Liver (tissue), 9 donors: ENCODE results near the gene XCR1. TPM values are rescaled to one million over a fixed set of nuclear protein-coding genes. Genes with fewer than 3 reads are reported as not detected.
"Not testable (repeated sequence)": the region's sequence is repeated elsewhere in the genome, so short reads cannot be mapped to it uniquely, and the experiment has no call there.

ENCODE experiments used
- DNase-seq: peaks from one replicate; pipeline ENCODE4 v3.0.0-alpha.2; 2017; ENCODE audit warnings: low spot score
- H3K27ac ChIP-seq, 2 donors: one replicate each; pipeline ENCODE4 v1.7.0; 2013; ENCODE audit warnings: inconsistent platforms in 2 of 2, low read length in 2 of 2, control low read depth in 1 of 2, low read depth in 1 of 2, mild to moderate bottlenecking in 1 of 2
- H3K27me3 ChIP-seq, 4 donors: one replicate each; pipeline versions ENCODE4 v1.6.1 to v1.7.0; 2013; ENCODE audit warnings: low read length in 3 of 4, inconsistent platforms in 1 of 4, mild to moderate bottlenecking in 1 of 4, moderate library complexity in 1 of 4; ENCODE audit not compliant: control insufficient read depth in 4 of 4, insufficient read depth in 4 of 4
- H3K36me3 ChIP-seq, 4 donors: one replicate each; pipeline versions ENCODE4 v1.6.1 to v1.7.0; 2013; ENCODE audit warnings: low read length in 3 of 4, mild to moderate bottlenecking in 3 of 4, low read depth in 1 of 4, moderate library complexity in 1 of 4; ENCODE audit not compliant: control insufficient read depth in 4 of 4, insufficient read depth in 3 of 4
- H3K4me1 ChIP-seq, 4 donors: one replicate each; pipeline versions ENCODE4 v1.6.1 to v1.7.0; 2013; ENCODE audit warnings: low read length in 3 of 4, mild to moderate bottlenecking in 3 of 4, moderate library complexity in 1 of 4; ENCODE audit not compliant: control insufficient read depth in 4 of 4, insufficient read depth in 4 of 4
- H3K4me3 ChIP-seq, 3 donors: one replicate each; pipeline versions ENCODE4 v1.6.1 to v1.7.0; 2013; ENCODE audit warnings: low read length in 3 of 3, control low read depth in 1 of 3, low read depth in 1 of 3, mild to moderate bottlenecking in 1 of 3
- H3K9ac ChIP-seq, 2 donors: one replicate each; pipeline ENCODE4 v1.7.0; 2013; ENCODE audit warnings: low read length in 2 of 2, mild to moderate bottlenecking in 2 of 2, moderate library complexity in 2 of 2, control low read depth in 1 of 2, low read depth in 1 of 2
- H3K9me3 ChIP-seq, 4 donors: one replicate each; pipeline versions ENCODE4 v1.6.1 to v1.7.0; 2013; ENCODE audit warnings: low read length in 3 of 4; ENCODE audit not compliant: control insufficient read depth in 4 of 4
- ATF3 ChIP-seq: IDR thresholded peaks from 2 replicates; pipeline ENCODE4 v1.6.1; 2016; ENCODE audit warnings: antibody characterized with exemption
- CTCF ChIP-seq: fragments of 150-350 bp; IDR thresholded peaks from 2 replicates; pipeline ENCODE4 v1.5.1; 2017; ENCODE audit warnings: improper control_type of control experiment, low read depth, low read length; ENCODE audit not compliant: missing input control
- EGR1 ChIP-seq, 2 donors: IDR thresholded peaks; 2 replicates each; pipeline ENCODE4 v1.6.1; 2016 to 2018; ENCODE audit warnings: antibody characterized with exemption in 2 of 2, low read depth in 2 of 2
- FOXA1 ChIP-seq: IDR thresholded peaks from 2 replicates; pipeline ENCODE4 v1.6.1; 2016; ENCODE audit warnings: antibody characterized with exemption
- FOXA2 ChIP-seq: IDR thresholded peaks from 2 replicates; pipeline ENCODE4 v1.6.1; 2016; ENCODE audit warnings: antibody characterized with exemption
- GABPA ChIP-seq, 2 donors: IDR thresholded peaks in 1 of 2; conservative IDR thresholded peaks in 1 of 2; 2 replicates each; pipeline ENCODE4 v1.6.1; 2016; ENCODE audit warnings: antibody characterized with exemption in 2 of 2, mild to moderate bottlenecking in 1 of 2, moderate library complexity in 1 of 2
- HNF4A ChIP-seq, 2 donors: conservative IDR thresholded peaks; 2 replicates each; pipeline ENCODE4 v1.6.1; 2016; ENCODE audit warnings: antibody characterized with exemption in 2 of 2, mild to moderate bottlenecking in 2 of 2
- HNF4G ChIP-seq: IDR thresholded peaks from 2 replicates; pipeline ENCODE4 v1.6.1; 2016; ENCODE audit warnings: antibody characterized with exemption
- JUND ChIP-seq, 2 donors: IDR thresholded peaks; 2 replicates each; pipeline ENCODE4 v1.6.1; 2016; ENCODE audit warnings: antibody characterized with exemption in 2 of 2
- NR2F2 ChIP-seq: IDR thresholded peaks from 2 replicates; pipeline ENCODE4 v1.6.1; 2016; ENCODE audit warnings: antibody characterized with exemption
- RAD21 ChIP-seq, 2 donors: IDR thresholded peaks; 2 replicates each; pipeline ENCODE4 v1.6.1; 2016; ENCODE audit warnings: antibody characterized with exemption in 2 of 2, mild to moderate bottlenecking in 2 of 2
- SP1 ChIP-seq: IDR thresholded peaks from 2 replicates; pipeline ENCODE4 v1.6.1; 2018; ENCODE audit warnings: antibody characterized with exemption, mild to moderate bottlenecking
- TAF1 ChIP-seq: conservative IDR thresholded peaks from 2 replicates; pipeline ENCODE4 v1.6.1; 2016; ENCODE audit warnings: antibody characterized with exemption, mild to moderate bottlenecking
- YY1 ChIP-seq: IDR thresholded peaks from 2 replicates; pipeline ENCODE4 v1.6.1; 2016; ENCODE audit warnings: antibody characterized with exemption, mild to moderate bottlenecking
- ZBTB33 ChIP-seq: IDR thresholded peaks from 2 replicates; pipeline ENCODE4 v1.6.1; 2016; ENCODE audit warnings: antibody characterized with exemption
- WGBS: extraction: QIAGEN DNeasy Blood & Tissue Kit; methylation state at CpG from one replicate; pipeline ENCODE4 v1.1.7; 2013; 5-methylcytosine and 5-hydroxymethylcytosine counted together
- polyA plus RNA-seq, 2 donors: library from polyadenylated mRNA; stranded (reverse) in 1 of 2; unstranded in 1 of 2; fragments of 200-250 nt in 1 of 2; fragments of >200 nt in 1 of 2; fragmentation: Nextera tagmentation in 1 of 2; extraction: Ambion mirVana in 1 of 2; gene quantifications; one replicate each; pipeline versions ENCODE4 v1.2.1 to v1.2.3, GENCODE V29; 2013 to 2015
- total RNA-seq, 2 donors: library from RNA; depleted of rRNA; stranded (reverse); fragments of >200 nt; gene quantifications; one replicate each; pipeline ENCODE4 v1.2.3, GENCODE V29; 2014
- TF ChIP-seq, protein P1 (sequence below): IDR thresholded peaks from 2 replicates; pipeline ENCODE4 v1.6.1; 2016; ENCODE audit warnings: antibody characterized with exemption
- donor health status: healthy.
- donor health status: healthy.
- donor health status: healthy.
- donor health status: healthy.
- donor health status: healthy.

XCR1 gene
- total and polyA plus RNA-seq, 4 donors = under 0.01 to 0.08 (median 0.03) TPM; not detected in 1

DNA sequence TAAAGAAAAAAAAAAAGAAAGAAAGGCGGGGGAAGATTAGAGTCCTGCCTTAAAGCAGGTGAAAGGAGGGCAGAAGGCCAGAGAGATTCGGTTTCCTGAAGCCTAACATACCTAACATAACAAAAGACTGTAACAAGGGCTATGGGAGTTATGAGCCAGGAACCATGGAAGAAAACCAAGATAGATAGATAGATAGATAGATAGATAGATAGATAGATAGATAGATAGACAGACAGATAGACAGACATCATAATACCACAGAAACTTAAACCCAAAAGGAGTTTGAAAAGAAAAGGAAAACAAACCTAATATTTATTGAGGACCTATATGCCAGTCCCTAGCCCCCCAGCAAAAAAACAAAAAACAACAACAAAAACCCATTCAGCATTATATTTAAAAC lies 29.3 kb downstream of the XCR1 start:
- WGBS = 88% methylated on average over 2 of the region's 2 CpGs

GRCh38 chr3:45997499-45997898 lies 29.8 kb downstream of the XCR1 start:
- not testable (repeated sequence) for H3K4me3 ChIP-seq, H3K9me3 ChIP-seq, H3K27ac ChIP-seq, H3K9ac ChIP-seq, DNase-seq, H3K27me3 ChIP-seq, H3K36me3 ChIP-seq
- 95% methylated on average over 19 of the region's 19 CpGs for WGBS
- H3K4me1 ChIP-seq = peaks cover 10 to 25% (median 14%) of the 10 kb centered on the region in 4 donors

More for the DNA sequence above, 29.3 kb downstream of the XCR1 start:
- H3K4me1 ChIP-seq = peaks cover 6 to 20% (median 10%) of the 10 kb centered on the region in 4 donors
- H3K36me3 ChIP-seq = no peaks in the 10 kb centered on the region
- H3K27me3 ChIP-seq = no peaks in the 10 kb centered on the region
- H3K27ac ChIP-seq = no peak overlapping the region
- no peak for DNase-seq
- H3K9ac ChIP-seq = no peak overlapping the region
- TF ChIP-seq ZBTB33 = no peak
- H3K4me3 ChIP-seq = no peak overlapping the region
- no peaks in the 10 kb centered on the region for H3K9me3 ChIP-seq

GRCh38 chr3:45995236-45996192 lies 31.8 kb downstream of the XCR1 start, which contains the start of gene FYCO1:
Gene FYCO1, minus strand, starts transcription at chr3:45995824. Its CDS starts 10,914 bp downstream, at chr3:45984910.
- peak within 1 kb of the TSS; percentile 83 to 90 (median 86) for H3K4me3 ChIP-seq
- DNase-seq = peak; percentile 88
- no peaks in the 10 kb centered on the region for H3K9me3 ChIP-seq
- H3K4me1 ChIP-seq = peaks cover 13 to 35% (median 21%) of the 10 kb centered on the region in 4 donors
- no peaks in the 10 kb centered on the region for H3K36me3 ChIP-seq
- H3K9ac ChIP-seq = peak within 1 kb of the TSS; percentile 93 to 96
- H3K27ac ChIP-seq = peak within 1 kb of the TSS; percentile 93 to 98
- 1% methylated on average over 67 of the region's 67 CpGs for WGBS
- no peaks in the 10 kb centered on the region for H3K27me3 ChIP-seq
- TF ChIP-seq TAF1 = peak; percentile 69
- TF ChIP-seq HNF4G = no peak
- TF ChIP-seq ZBTB33 = no peak
- no peak for TF ChIP-seq CTCF
- TF ChIP-seq, protein P1, sequence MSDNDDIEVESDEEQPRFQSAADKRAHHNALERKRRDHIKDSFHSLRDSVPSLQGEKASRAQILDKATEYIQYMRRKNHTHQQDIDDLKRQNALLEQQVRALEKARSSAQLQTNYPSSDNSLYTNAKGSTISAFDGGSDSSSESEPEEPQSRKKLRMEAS = peak; percentile 90
- TF ChIP-seq FOXA2 = no peak
- peak; percentile 13 to 26 for TF ChIP-seq HNF4A (conservative IDR thresholded peaks at IDR 0.05)
- TF ChIP-seq FOXA1 = no peak
- TF ChIP-seq SP1 = peak; percentile 52
- TF ChIP-seq EGR1 (IDR thresholded peaks at IDR 0.05; ENCODE audit: low read depth in 2 of 2) = peak; percentile 14 to 70
- no peak for TF ChIP-seq NR2F2
- no peak for TF ChIP-seq JUND (IDR thresholded peaks at IDR 0.05)
- TF ChIP-seq RAD21 (IDR thresholded peaks at IDR 0.05) = peak in 1 of 2 donors; percentile 17
- peak; percentile 97 for TF ChIP-seq YY1
- no peak for TF ChIP-seq GABPA (IDR thresholded peaks at IDR 0.05 in 1 of 2, conservative IDR thresholded peaks at IDR 0.05 in 1 of 2)
- TF ChIP-seq ATF3 = no peak
